ENCODE measurements around the gene ODF2L. TPM values are rescaled to one million over a fixed set of nuclear protein-coding genes. Genes with fewer than 3 reads are reported as not detected.

Gene ODF2L
- polyA plus RNA-seq, 4 donors, result 4.1 to 36.8 (median 12.3) TPM

DNA sequence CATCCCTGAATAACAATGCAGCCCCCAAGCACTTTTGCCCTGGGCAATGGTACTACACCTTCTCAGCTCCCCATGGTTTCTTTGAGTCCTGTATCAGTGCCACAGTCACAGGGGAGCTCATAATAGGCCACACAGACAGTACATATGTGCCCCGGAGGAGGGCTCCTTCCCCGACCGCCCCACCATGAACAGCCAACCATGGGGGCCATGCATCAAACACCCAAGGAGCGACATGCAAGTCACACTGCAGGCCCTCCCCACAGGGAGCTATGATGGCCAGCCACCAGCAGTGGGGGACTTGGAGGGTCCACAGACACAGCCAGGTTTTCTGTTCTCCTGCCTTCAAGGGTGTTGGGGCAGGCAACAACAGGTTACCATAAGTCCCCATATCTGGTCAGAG, 14.8 kb upstream of the ODF2L start:
- H3K36me3 ChIP-seq (ENCODE audit: control insufficient read depth in 3 of 3, insufficient read depth in 2 of 3, low read depth in 1 of 3, low read length in 3 of 3), result no peaks in the 10 kb centered on the region
- H3K27me3 ChIP-seq (ENCODE audit: control insufficient read depth in 3 of 3, insufficient read depth in 3 of 3, low read length in 3 of 3), result no peaks in the 10 kb centered on the region
- peaks cover 0 to 5% (median 0%) of the 10 kb centered on the region in 3 donors for H3K4me1 ChIP-seq (ENCODE audit: control insufficient read depth in 3 of 3, insufficient read depth in 2 of 3, low read depth in 1 of 3, low read length in 2 of 3)
- H3K4me3 ChIP-seq (ENCODE audit: low read depth in 1 of 3, low read length in 3 of 3), result no peak overlapping the region
- DNase-seq (no peak), FAIRE-seq (no peak)
- H3K27ac ChIP-seq (ENCODE audit: low read depth in 1 of 3, low read length in 2 of 3), result no peak overlapping the region
- H3K9me3 ChIP-seq (ENCODE audit: control insufficient read depth in 2 of 2, insufficient read depth in 1 of 2, low read depth in 1 of 2, low read length in 1 of 2), result no peaks in the 10 kb centered on the region
- WGBS, 3 donors, result 94 to 98% (median 95%) methylated on average over 4 of the region's 4 CpGs

DNA sequence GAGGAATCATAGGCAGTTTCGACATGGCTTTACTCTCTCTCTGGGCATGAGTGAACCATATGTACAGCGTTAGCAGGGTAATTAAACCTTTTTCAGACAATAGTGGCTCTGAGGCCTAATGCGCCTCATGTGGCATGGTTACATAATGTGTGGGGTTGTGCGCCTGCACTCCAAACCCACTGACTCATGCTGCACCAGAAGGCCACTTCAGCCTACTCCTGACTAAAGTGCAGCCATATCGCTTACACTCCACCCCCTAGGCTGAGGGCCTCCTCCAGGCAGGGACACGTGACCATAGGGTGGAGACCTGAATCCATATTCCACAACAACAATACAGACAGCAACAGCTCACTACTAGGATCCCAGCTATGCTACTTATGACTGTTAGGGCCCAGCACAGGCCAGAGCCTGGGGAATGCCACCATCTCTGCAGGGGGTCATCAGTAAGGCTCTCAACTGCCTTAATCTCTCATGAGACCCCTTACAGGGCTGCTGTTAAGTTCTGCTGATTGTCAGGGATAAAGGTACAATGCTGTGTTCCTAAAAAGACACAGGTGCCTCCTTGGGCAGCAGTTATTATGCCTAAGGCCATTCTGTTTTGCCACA, 13.4 kb upstream of the ODF2L start:
- no peak for FAIRE-seq
- Histone ChIP-seq H3K27me3 (ENCODE audit: control insufficient read depth in 3 of 3, insufficient read depth in 3 of 3, low read length in 3 of 3) (no peaks in the 10 kb centered on the region), H3K36me3 (ENCODE audit: control insufficient read depth in 3 of 3, insufficient read depth in 2 of 3, low read depth in 1 of 3, low read length in 3 of 3) (no peaks in the 10 kb centered on the region), H3K4me1 (ENCODE audit: control insufficient read depth in 3 of 3, insufficient read depth in 2 of 3, low read depth in 1 of 3, low read length in 2 of 3) (peaks cover 0 to 5% (median 0%) of the 10 kb centered on the region in 3 donors), H3K27ac (ENCODE audit: low read depth in 1 of 3, low read length in 2 of 3) (peak overlapping the region in 1 of 3 donors; percentile 64), H3K9me3 (ENCODE audit: control insufficient read depth in 2 of 2, insufficient read depth in 1 of 2, low read depth in 1 of 2, low read length in 1 of 2) (no peaks in the 10 kb centered on the region), H3K4me3 (ENCODE audit: low read depth in 1 of 3, low read length in 3 of 3) (no peak overlapping the region)
- DNase-seq, result peak; percentile 28 to 75
- WGBS, 3 donors, result 83 to 89% (median 84%) methylated on average over 6 of the region's 6 CpGs

DNA sequence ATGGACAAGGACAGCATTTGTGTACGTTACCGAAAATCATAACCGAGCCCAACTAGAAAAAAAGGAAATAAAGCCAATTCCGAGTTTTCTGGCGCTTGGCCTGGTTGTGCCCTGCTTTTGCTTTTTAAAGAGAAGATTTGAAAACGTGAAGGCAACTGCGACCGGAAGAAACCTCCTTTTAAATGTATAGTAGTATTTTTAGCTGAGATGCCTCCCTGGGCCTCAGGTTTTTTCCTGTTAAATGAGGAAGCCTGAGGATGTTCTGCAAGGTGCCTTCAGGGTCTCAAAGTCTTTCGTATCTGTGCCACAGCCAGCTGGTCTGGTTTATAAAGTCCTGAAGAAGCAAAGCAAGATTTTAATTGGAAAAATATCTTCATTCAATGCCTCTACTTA, 371 bp upstream of the ODF2L start:
- Histone ChIP-seq H3K36me3 (ENCODE audit: control insufficient read depth in 3 of 3, insufficient read depth in 2 of 3, low read depth in 1 of 3, low read length in 3 of 3) (no peaks in the 10 kb centered on the region), H3K27me3 (ENCODE audit: control insufficient read depth in 3 of 3, insufficient read depth in 3 of 3, low read length in 3 of 3) (no peaks in the 10 kb centered on the region), H3K9me3 (ENCODE audit: control insufficient read depth in 2 of 2, insufficient read depth in 1 of 2, low read depth in 1 of 2, low read length in 1 of 2) (no peaks in the 10 kb centered on the region), H3K27ac (ENCODE audit: low read depth in 1 of 3, low read length in 2 of 3) (peak overlapping the region; percentile 18 to 73 (median 71)), H3K4me3 (ENCODE audit: low read depth in 1 of 3, low read length in 3 of 3) (peak overlapping the region; percentile 67 to 96 (median 72)), H3K4me1 (ENCODE audit: control insufficient read depth in 3 of 3, insufficient read depth in 2 of 3, low read depth in 1 of 3, low read length in 2 of 3) (peaks cover 0 to 5% (median 5%) of the 10 kb centered on the region in 3 donors)
- DNase-seq (no peak), FAIRE-seq (no peak)
- 1 to 2% (median 2%) methylated on average over 9 of the region's 9 CpGs for WGBS, 3 donors

DNA sequence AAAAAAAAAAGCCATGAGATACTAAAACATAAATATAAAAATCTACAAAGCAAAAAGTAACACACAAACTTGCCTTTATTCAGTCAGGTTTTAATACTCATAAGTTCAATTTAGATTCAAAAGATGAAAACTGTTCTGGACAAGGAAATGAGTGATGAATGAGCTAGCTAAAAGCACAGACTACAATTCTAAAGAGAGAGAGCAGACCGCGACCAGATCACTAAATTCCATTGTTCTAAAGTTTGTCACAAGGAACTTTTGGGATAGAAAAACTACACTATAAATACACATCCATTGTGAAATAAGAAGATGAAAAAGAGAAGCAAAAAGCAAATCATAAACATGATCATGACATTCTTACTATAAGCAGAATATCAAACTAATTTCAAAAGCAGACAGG, 1.7 kb downstream of the ODF2L start:
- no peaks in the 10 kb centered on the region for H3K9me3 ChIP-seq (ENCODE audit: control insufficient read depth in 2 of 2, insufficient read depth in 1 of 2, low read depth in 1 of 2, low read length in 1 of 2)
- 70 to 90% (median 76%) methylated on average over 2 of the region's 2 CpGs for WGBS, 3 donors
- H3K27ac ChIP-seq (ENCODE audit: low read depth in 1 of 3, low read length in 2 of 3), result no peak overlapping the region
- FAIRE-seq, result no peak
- H3K27me3 ChIP-seq (ENCODE audit: control insufficient read depth in 3 of 3, insufficient read depth in 3 of 3, low read length in 3 of 3), result no peaks in the 10 kb centered on the region
- peaks cover 0 to 5% (median 5%) of the 10 kb centered on the region in 3 donors for H3K4me1 ChIP-seq (ENCODE audit: control insufficient read depth in 3 of 3, insufficient read depth in 2 of 3, low read depth in 1 of 3, low read length in 2 of 3)
- no peak overlapping the region for H3K4me3 ChIP-seq (ENCODE audit: low read depth in 1 of 3, low read length in 3 of 3)
- H3K36me3 ChIP-seq (ENCODE audit: control insufficient read depth in 3 of 3, insufficient read depth in 2 of 3, low read depth in 1 of 3, low read length in 3 of 3), result no peaks in the 10 kb centered on the region
- DNase-seq, result no peak

DNA sequence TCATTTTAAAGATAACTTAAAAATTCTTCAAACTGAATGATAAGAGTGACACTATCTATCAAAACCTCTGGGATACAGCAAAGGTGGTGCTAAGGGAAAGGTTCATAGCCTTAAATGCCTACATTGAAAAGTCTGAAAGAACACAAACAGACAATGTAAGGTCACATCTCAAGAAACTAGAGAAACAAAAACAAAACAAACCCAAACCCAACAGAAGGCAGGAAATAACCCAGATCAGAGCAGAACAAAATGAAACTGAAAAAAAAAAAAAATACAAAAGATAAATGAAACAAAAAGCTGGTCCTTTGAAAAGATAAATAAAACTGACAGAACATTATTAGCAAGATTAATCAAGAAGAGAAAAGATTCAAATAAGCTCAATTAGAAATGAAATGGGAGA, 6.8 kb downstream of the ODF2L start:
- no peak overlapping the region for H3K27ac ChIP-seq (ENCODE audit: low read depth in 1 of 3, low read length in 2 of 3)
- no peaks in the 10 kb centered on the region for H3K27me3 ChIP-seq (ENCODE audit: control insufficient read depth in 3 of 3, insufficient read depth in 3 of 3, low read length in 3 of 3)
- peak; percentile 98 for FAIRE-seq
- H3K4me3 ChIP-seq (ENCODE audit: low read depth in 1 of 3, low read length in 3 of 3), result no peak overlapping the region
- DNase-seq, result no peak
- H3K36me3 ChIP-seq (ENCODE audit: control insufficient read depth in 3 of 3, insufficient read depth in 2 of 3, low read depth in 1 of 3, low read length in 3 of 3), result peaks cover 0 to 3% (median 0%) of the 10 kb centered on the region in 3 donors
- H3K9me3 ChIP-seq (ENCODE audit: control insufficient read depth in 2 of 2, insufficient read depth in 1 of 2, low read depth in 1 of 2, low read length in 1 of 2), result no peaks in the 10 kb centered on the region
- H3K4me1 ChIP-seq (ENCODE audit: control insufficient read depth in 3 of 3, insufficient read depth in 2 of 3, low read depth in 1 of 3, low read length in 2 of 3), result no peaks in the 10 kb centered on the region

DNA sequence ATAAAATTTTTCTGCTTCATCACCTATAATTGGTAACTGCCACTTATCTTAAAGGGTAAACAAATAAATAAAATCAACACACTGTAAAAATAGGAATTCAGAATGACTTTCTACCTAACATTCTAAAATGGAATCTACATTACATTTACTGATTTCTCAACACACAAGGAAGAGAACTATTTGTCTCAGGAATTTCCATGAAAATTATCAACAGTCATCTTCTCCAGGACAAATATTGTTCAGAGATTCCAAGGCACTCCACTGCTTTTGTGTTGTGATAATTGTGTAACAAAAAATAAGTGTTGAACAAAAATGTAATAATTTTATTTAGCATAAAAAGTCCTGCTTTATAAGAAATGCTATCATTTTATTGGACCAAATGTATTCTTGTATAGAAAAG, 7.3 kb downstream of the ODF2L start:
- no peak overlapping the region for H3K4me3 ChIP-seq (ENCODE audit: low read depth in 1 of 3, low read length in 3 of 3)
- H3K27ac ChIP-seq (ENCODE audit: low read depth in 1 of 3, low read length in 2 of 3), result no peak overlapping the region
- peak; percentile 67 for FAIRE-seq
- DNase-seq, result no peak
- no peaks in the 10 kb centered on the region for H3K27me3 ChIP-seq (ENCODE audit: control insufficient read depth in 3 of 3, insufficient read depth in 3 of 3, low read length in 3 of 3)
- no peaks in the 10 kb centered on the region for H3K4me1 ChIP-seq (ENCODE audit: control insufficient read depth in 3 of 3, insufficient read depth in 2 of 3, low read depth in 1 of 3, low read length in 2 of 3)
- H3K36me3 ChIP-seq (ENCODE audit: control insufficient read depth in 3 of 3, insufficient read depth in 2 of 3, low read depth in 1 of 3, low read length in 3 of 3), result peaks cover 0 to 3% (median 0%) of the 10 kb centered on the region in 3 donors
- no peaks in the 10 kb centered on the region for H3K9me3 ChIP-seq (ENCODE audit: control insufficient read depth in 2 of 2, insufficient read depth in 1 of 2, low read depth in 1 of 2, low read length in 1 of 2)

DNA sequence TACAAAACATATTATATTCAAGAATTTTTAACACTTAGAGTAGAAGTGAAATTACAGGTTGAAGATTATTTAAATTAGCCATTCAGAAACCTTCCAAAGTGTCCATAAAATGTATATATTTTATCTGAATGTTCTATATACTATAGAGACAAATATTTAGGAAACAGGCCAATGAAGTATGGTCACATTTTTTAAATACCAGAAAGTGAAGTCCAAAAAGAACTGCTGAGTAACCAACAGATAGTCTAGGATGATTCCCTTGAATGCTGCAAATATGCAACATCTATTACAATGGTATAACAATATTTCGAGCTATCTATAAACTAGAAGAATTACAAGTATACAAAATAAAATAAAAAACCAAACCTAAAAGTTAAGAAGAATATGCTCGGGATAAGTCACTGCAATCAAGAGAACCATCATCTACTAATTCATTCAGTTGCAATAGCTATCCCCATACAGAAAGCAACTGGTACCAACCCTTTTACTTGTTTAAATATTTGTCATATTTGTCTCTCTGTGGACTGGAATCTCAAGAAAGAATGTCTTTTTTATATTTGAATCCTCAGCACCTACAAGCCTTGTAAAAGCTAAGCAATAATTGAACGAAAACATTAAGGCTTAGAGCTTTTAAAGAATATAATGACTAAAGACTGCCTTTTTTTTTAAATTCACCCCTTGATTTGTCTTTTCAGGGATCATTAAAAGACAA, 8.1 kb downstream of the ODF2L start:
- FAIRE-seq (peak; percentile 26), DNase-seq (no peak)
- Histone ChIP-seq H3K27ac (ENCODE audit: low read depth in 1 of 3, low read length in 2 of 3) (no peak overlapping the region), H3K27me3 (ENCODE audit: control insufficient read depth in 3 of 3, insufficient read depth in 3 of 3, low read length in 3 of 3) (no peaks in the 10 kb centered on the region), H3K4me1 (ENCODE audit: control insufficient read depth in 3 of 3, insufficient read depth in 2 of 3, low read depth in 1 of 3, low read length in 2 of 3) (no peaks in the 10 kb centered on the region), H3K9me3 (ENCODE audit: control insufficient read depth in 2 of 2, insufficient read depth in 1 of 2, low read depth in 1 of 2, low read length in 1 of 2) (no peaks in the 10 kb centered on the region), H3K4me3 (ENCODE audit: low read depth in 1 of 3, low read length in 3 of 3) (no peak overlapping the region), H3K36me3 (ENCODE audit: control insufficient read depth in 3 of 3, insufficient read depth in 2 of 3, low read depth in 1 of 3, low read length in 3 of 3) (peaks cover 0 to 3% (median 0%) of the 10 kb centered on the region in 3 donors)
- 92 to 96% (median 93%) methylated on average over 3 of the region's 3 CpGs for WGBS, 3 donors

DNA sequence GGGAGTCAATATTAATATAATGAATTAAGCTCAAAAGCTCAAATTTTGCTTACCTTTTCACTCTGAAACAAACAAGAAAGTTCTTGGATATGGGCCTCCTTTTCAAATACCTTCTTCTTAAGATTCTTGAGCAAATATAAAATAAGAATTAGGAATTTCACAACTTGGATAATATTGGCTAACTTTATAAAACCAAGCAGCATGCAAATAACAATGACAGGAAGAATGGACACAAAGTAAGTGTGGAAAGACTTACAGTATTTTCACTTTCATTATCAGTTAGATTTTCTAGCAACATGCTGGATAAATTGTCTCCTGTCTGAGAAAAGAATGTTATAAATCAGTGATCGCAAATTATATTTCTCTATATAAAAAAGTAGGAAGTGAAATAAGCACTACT, 13.2 kb downstream of the ODF2L start:
- H3K4me3 ChIP-seq (ENCODE audit: low read depth in 1 of 3, low read length in 3 of 3), result no peak overlapping the region
- peaks cover 0 to 2% of the 10 kb centered on the region in 2 donors for H3K9me3 ChIP-seq (ENCODE audit: control insufficient read depth in 2 of 2, insufficient read depth in 1 of 2, low read depth in 1 of 2, low read length in 1 of 2)
- no peak overlapping the region for H3K27ac ChIP-seq (ENCODE audit: low read depth in 1 of 3, low read length in 2 of 3)
- no peaks in the 10 kb centered on the region for H3K4me1 ChIP-seq (ENCODE audit: control insufficient read depth in 3 of 3, insufficient read depth in 2 of 3, low read depth in 1 of 3, low read length in 2 of 3)
- DNase-seq (no peak), FAIRE-seq (peak; percentile 76)
- 62 to 83% (median 64%) methylated on average over 1 of the region's 1 CpG for WGBS, 3 donors
- no peaks in the 10 kb centered on the region for H3K27me3 ChIP-seq (ENCODE audit: control insufficient read depth in 3 of 3, insufficient read depth in 3 of 3, low read length in 3 of 3)
- H3K36me3 ChIP-seq (ENCODE audit: control insufficient read depth in 3 of 3, insufficient read depth in 2 of 3, low read depth in 1 of 3, low read length in 3 of 3), result peaks cover 0 to 6% (median 0%) of the 10 kb centered on the region in 3 donors
